H1 (cell line): ENCODE data around the gene TSC22D3. TPM values are rescaled to one million over a fixed set of nuclear protein-coding genes. Genes with fewer than 3 reads are reported as not detected.

Experiments used
- CHD1 ChIP-seq: IDR thresholded peaks from 2 replicates; pipeline ENCODE4 v1.6.1; 2012; ENCODE audit warnings: low read depth, low read length, improper control_type of control experiment
- SP4 ChIP-seq: IDR thresholded peaks from 2 replicates; pipeline ENCODE4 v1.6.1; 2012; ENCODE audit warnings: low read length, inconsistent platforms
- polyA plus RNA-seq, 7 experiments: library from polyadenylated mRNA; depleted of rRNA in 3 of 7; stranded (reverse) in 5 of 7; unstranded in 2 of 7; fragments of >200 nt in 5 of 7; fragments of 200-250 nt in 2 of 7; gene quantifications; 1 replicate in 5 of 7; 2 replicates in 1 of 7; 4 replicates in 1 of 7; pipeline versions ENCODE4 v1.2.1 to v1.2.3, GENCODE V29; 2011 to 2013; ENCODE audit warnings: missing spikeins in 2 of 7, mixed read lengths in 2 of 7
- total RNA-seq: library from RNA; stranded (reverse); fragmentation: NEBNext Ultra II Directional; extraction: Animal tissue kit (Norgen Biotek cat#: 25700); gene quantifications from 2 replicates; pipeline ENCODE4 v1.2.1, GENCODE V29; 2021

The TSC22D3 gene
- total and polyA plus RNA-seq, 2 of the 8 experiments (the other 6 are each of a cell fraction or from before 2014, with no cell fraction given), result 7.6 to 12.9 TPM

- TF ChIP-seq CHD1, result no peak
- no peak for TF ChIP-seq SP4
These were observed 43.6 kb downstream of the TSC22D3 start (continued) for GRCh38 chrX:107731831-107732502.
